OCI-LY1 (cell line): ENCODE data around the gene DLG1.

Experiments
- EZH2 ChIP-seq: fragments of 200-600 bp; sonication (generic), shearing (Covaris generic); IDR thresholded peaks from 2 replicates; pipeline ENCODE4 v1.8.0; 2017; ENCODE audit warnings: borderline replicate concordance, mixed run types, mild to moderate bottlenecking, antibody characterized with exemption, low read length, moderate library complexity, mixed read lengths
- TF ChIP-seq, protein P1 (sequence below): fragments of 200-600 bp; sonication (generic), shearing (Covaris generic); IDR thresholded peaks from 2 replicates; pipeline ENCODE4 v1.5.1; 2017; ENCODE audit warnings: mild to moderate bottlenecking, antibody characterized with exemption, low read length, moderate library complexity, mixed read lengths

GRCh38 chr3:197040658-197041057 lies 257.8 kb downstream of the DLG1 start:
- TF ChIP-seq, protein P1, sequence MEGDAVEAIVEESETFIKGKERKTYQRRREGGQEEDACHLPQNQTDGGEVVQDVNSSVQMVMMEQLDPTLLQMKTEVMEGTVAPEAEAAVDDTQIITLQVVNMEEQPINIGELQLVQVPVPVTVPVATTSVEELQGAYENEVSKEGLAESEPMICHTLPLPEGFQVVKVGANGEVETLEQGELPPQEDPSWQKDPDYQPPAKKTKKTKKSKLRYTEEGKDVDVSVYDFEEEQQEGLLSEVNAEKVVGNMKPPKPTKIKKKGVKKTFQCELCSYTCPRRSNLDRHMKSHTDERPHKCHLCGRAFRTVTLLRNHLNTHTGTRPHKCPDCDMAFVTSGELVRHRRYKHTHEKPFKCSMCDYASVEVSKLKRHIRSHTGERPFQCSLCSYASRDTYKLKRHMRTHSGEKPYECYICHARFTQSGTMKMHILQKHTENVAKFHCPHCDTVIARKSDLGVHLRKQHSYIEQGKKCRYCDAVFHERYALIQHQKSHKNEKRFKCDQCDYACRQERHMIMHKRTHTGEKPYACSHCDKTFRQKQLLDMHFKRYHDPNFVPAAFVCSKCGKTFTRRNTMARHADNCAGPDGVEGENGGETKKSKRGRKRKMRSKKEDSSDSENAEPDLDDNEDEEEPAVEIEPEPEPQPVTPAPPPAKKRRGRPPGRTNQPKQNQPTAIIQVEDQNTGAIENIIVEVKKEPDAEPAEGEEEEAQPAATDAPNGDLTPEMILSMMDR, result no peak
- no peak for TF ChIP-seq EZH2
